Measurements from ENCODE around the gene MPRIP.

MPRIP gene

GRCh38 chr17:17053446-17054379 is 11.5 kb downstream of the MPRIP start:
- no peak for DNase-seq

- DNase-seq, result no peak
These were observed 12.4 kb downstream of the MPRIP start for GRCh38 chr17:17054636-17055035.

GRCh38 chr17:17055286-17056155 is 13.3 kb downstream of the MPRIP start:
- no peak for DNase-seq

- no peak for DNase-seq
These were observed 13.9 kb downstream of the MPRIP start for GRCh38 chr17:17056156-17056539.

- no peak for DNase-seq
These were observed 14.8 kb downstream of the MPRIP start for GRCh38 chr17:17057057-17057551.

- no peak for DNase-seq
These were observed 16.0 kb downstream of the MPRIP start for GRCh38 chr17:17058304-17058703.

GRCh38 chr17:17059301-17059890 is 17.1 kb downstream of the MPRIP start:
- DNase-seq, result no peak

GRCh38 chr17:17060001-17060922 is 18.0 kb downstream of the MPRIP start:
- DNase-seq, result no peak

- DNase-seq, result no peak
These were observed 18.7 kb downstream of the MPRIP start for GRCh38 chr17:17060930-17061329.

- DNase-seq, result no peak
These were observed 19.3 kb downstream of the MPRIP start for GRCh38 chr17:17061516-17061915.

- no peak for DNase-seq
These were observed 20.1 kb downstream of the MPRIP start for GRCh38 chr17:17062356-17062755.

GRCh38 chr17:17062866-17063265 is 20.6 kb downstream of the MPRIP start:
- DNase-seq, result no peak

GRCh38 chr17:17063546-17064122 is 21.4 kb downstream of the MPRIP start:
- DNase-seq, result no peak

GRCh38 chr17:17064322-17064721 is 22.1 kb downstream of the MPRIP start:
- DNase-seq, result no peak

GRCh38 chr17:17066021-17066420 is 23.8 kb downstream of the MPRIP start:
- no peak for DNase-seq

- DNase-seq, result no peak
These were observed 25.0 kb downstream of the MPRIP start for GRCh38 chr17:17067257-17067656.

- no peak for DNase-seq
These were observed 27.6 kb downstream of the MPRIP start for GRCh38 chr17:17069849-17070248.

- DNase-seq, result no peak
These were observed 28.7 kb downstream of the MPRIP start for GRCh38 chr17:17070931-17071330.

- no peak for DNase-seq
These were observed 29.5 kb downstream of the MPRIP start for GRCh38 chr17:17071531-17072360.

GRCh38 chr17:17072546-17072945 is 30.3 kb downstream of the MPRIP start:
- DNase-seq, result no peak
